Epithelial cell of prostate (primary cell): Measurements from ENCODE around the gene PKIB.
"Not testable (repeated sequence)": the region's sequence is repeated elsewhere in the genome, so short reads cannot be mapped to it uniquely, and the experiment has no call there.

Experiments used
- DNase-seq: peaks from one replicate; pipeline ENCODE4 v3.0.0-alpha.2; 2011; ENCODE audit warnings: low read depth, low spot score
- H3K27ac ChIP-seq: fragments of 450-650 bp; 2 replicates; pipeline ENCODE4 v1.5.1; 2017; ENCODE audit warnings: mild to moderate bottlenecking

PKIB gene

DNA sequence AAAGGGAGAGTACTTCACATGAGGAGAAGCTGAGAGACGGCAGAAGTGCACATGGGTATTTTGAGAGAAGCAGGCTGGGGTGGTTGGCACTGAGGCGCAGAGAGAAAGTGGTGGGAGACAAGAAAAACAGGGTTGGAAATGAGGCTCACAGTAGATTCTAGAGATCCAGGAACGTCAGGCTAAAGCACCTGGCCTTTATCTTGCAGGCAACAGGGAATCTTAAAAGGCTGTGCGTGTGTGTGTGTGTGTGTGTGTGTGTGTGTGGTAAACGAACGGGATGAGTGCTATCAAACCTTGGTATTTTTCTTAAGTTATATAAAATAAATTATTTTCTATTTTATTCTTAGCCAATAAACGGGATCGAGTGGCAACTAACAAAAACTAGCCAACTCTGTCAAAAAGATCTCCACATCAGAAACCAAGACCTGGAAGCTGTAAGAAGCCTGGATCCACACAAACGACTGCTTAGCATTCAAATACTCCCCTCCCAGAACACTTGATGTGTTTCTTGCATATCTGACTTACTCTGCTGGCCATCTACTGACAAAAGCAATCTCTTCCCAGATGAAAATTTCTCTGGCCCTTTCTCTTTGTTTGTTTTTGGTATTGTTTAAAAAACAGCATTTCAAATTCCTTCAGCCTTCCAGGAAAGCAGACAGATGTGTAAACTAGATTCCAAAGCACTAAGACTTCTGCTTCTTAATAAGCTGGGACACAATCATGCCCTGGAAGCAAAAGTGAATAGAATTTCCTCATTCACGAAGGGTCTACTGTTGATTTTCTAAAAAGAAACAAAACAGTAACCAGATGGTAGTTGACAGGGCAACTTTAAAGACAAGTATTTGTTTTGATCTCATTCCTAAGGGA is 124.6 kb downstream of the PKIB start:
- H3K27ac ChIP-seq = peak overlapping the region; percentile 78

DNA sequence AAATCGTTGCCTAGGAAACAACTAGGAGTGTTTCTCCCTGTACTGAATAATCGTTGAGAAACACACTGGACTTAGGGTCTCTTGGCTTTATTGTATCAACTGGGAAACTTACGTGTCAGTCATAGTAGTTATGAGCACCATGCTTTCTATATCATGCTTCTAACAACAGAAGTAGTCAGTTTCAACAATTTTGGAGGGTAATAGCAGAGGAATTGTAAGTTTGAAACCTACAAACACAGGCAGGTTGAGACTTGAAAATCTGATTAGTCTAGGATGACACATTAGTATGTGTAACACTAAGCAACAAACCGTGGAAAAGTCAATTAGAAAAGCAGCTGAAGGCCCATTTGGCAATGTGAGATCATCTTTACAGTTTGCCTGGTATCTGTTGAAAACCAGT is 125.4 kb downstream of the PKIB start:
- DNase-seq = peak; percentile 92
- peak overlapping the region; percentile 78 for H3K27ac ChIP-seq

More for the DNA sequence above, 124.6 kb downstream of the PKIB start:
- DNase-seq = no peak

DNA sequence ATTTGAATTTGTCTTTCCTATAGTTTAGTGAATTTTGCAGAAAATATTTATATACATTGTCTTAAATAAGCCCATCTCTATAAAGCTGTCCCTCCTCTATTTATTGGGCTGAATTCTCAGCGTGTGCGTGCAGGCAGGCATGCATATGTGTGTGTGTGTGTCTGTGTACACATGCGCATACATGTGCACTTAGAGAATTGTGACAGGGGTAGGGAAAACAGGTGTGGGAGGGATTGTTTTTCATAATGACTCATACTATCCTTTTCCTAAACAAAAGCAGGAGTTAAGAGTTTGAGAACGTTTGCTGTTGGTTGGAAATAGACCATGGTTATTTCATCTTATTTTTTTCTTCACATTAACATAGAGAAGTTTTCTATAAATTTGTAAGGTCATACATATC is 126.0 kb downstream of the PKIB start:
- H3K27ac ChIP-seq = peak overlapping the region; percentile 78

GRCh38 chr6:122736616-122737015 is 126.4 kb downstream of the PKIB start:
- DNase-seq = no peak
- peak overlapping the region; percentile 78 for H3K27ac ChIP-seq

More for the DNA sequence above, 126.0 kb downstream of the PKIB start:
- peak; percentile 73 for DNase-seq

DNA sequence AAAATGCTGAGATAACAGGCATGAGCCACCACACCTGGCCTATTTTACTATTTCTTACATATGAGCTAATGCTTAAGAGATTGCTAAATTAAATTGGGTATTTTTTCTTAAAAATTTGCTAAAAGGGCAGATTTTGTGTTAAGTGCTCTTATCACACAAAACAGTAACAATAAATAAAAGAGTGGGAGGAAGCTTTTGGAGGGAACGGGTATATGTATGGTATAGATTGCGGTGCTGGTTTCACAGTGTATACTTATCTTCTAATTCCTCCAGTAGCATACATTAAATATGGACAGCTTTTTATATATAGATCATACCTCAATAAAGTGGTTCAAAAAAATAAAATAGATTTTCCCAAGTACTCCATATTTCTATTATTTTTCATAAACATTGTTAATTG is 129.9 kb downstream of the PKIB start:
- H3K27ac ChIP-seq = no peak overlapping the region
- no peak for DNase-seq

DNA sequence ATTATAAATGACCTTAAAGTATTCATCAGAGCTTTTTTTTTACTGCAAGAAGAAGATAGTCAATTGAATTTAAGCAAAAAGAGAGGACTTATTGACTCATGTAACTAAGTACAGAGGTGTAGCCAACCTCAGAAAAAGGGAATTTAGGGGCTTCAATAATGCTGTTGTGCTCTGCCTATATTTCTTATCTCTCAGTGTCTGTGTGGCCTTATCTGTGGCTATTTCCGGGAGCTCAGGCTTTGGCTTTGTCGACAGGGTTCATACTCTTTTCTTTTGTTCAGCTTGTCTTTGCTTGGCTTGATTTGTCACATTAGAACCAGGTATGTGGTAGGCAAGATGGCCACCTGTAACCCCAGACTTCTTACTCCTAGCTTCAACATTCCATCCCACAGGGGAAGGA is 130.7 kb downstream of the PKIB start:
- no peak overlapping the region for H3K27ac ChIP-seq
- DNase-seq = no peak

DNA sequence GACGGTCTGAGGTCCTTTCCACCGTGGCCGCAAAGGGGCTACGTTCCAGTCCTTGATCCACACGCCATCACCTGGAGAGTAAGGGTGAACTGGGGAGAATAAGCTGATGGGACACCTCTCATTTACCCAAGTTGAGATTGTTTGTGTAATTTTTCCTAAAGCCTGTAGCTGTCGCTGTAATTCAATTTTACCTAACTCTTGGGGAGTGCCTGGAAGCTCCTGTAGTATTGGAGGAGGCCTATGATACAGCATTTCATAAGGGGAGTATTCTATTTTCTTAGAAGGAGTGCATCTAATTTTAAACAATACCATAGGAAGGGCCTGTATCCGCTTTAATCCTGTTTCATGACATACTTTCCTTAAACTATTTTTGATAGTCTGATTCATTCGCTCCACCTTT is 134.0 kb downstream of the PKIB start:
- not testable (repeated sequence) for DNase-seq, H3K27ac ChIP-seq

GRCh38 chr6:122744856-122745255 is 134.7 kb downstream of the PKIB start:
- not testable (repeated sequence) for H3K27ac ChIP-seq, DNase-seq

DNA sequence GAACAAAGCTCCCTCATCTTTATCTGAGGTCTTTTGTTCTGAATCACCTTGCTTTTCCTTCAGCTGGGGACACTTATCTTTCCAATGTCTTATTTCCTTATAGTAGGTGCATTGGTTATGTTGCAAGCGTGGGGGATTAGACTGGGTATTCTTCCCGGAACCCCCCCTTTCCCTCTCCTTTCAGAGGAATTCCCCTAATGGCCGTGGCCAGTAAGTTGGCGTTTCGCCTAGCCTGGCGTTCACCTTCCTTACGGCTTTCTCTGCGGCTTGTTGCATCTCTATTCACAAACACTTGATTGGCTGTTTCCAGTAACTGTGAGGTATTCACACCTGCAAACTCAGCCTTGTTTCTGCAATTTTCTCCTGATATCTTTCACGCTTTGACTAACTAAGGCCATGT is 136.5 kb downstream of the PKIB start:
- no peak for DNase-seq

GRCh38 chr6:122747573-122747972 is 137.4 kb downstream of the PKIB start:
- H3K27ac ChIP-seq = no peak overlapping the region
- no peak for DNase-seq

More for the DNA sequence above, 136.5 kb downstream of the PKIB start:
- no peak overlapping the region for H3K27ac ChIP-seq

- DNase-seq, H3K27ac ChIP-seq: not testable (repeated sequence)
These were observed 138.7 kb downstream of the PKIB start for GRCh38 chr6:122748945-122749344.

DNA sequence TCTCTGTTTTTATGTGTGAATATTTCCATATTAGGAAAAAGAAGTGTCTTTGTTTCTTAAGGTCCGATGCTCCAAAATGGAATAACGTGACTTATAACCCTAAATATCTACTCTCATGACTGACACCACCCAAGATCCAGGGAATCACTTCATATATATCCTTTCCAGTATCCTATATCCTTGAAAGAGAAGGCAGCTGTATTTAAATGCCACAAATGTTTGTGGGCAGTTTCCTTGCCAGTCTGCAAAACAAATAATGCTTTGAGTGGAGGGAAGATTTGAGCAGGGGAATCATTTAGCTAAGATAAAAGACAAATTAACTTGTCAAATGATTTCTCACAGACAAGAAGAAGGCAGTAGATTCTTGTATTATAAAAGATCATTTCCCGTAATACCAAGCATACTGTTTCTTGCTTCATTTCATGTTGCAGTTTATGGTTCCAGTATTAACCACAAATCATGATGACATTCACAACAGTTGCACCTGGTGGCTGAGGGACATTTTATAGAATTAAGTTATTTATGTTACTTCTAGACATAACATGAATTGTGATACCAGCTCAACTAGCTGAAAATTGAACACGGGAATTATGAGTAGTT is 139.3 kb downstream of the PKIB start:
- DNase-seq = no peak
- H3K27ac ChIP-seq = no peak overlapping the region

DNA sequence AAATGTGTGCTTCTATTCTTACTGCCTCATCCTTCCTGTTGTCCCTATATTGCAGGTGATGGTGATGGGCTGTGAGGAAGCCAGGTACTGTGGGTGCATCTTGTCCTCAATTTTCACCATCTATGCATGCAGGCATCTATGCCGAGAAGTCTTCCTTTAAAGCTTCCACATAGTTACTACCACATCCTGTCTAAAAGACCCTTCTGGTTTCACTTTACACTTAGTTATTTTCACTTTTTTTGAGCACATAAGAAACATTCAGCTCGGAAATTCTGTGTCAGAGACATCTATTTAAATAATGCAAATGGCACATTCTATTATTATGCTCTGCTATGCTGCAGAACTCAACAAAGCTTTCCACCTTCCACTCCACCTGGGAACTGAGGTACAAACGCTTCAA is 141.1 kb downstream of the PKIB start:
- H3K27ac ChIP-seq = no peak overlapping the region
- DNase-seq = no peak

GRCh38 chr6:122752459-122752858 is 142.3 kb downstream of the PKIB start:
- no peak for DNase-seq
- H3K27ac ChIP-seq = no peak overlapping the region

DNA sequence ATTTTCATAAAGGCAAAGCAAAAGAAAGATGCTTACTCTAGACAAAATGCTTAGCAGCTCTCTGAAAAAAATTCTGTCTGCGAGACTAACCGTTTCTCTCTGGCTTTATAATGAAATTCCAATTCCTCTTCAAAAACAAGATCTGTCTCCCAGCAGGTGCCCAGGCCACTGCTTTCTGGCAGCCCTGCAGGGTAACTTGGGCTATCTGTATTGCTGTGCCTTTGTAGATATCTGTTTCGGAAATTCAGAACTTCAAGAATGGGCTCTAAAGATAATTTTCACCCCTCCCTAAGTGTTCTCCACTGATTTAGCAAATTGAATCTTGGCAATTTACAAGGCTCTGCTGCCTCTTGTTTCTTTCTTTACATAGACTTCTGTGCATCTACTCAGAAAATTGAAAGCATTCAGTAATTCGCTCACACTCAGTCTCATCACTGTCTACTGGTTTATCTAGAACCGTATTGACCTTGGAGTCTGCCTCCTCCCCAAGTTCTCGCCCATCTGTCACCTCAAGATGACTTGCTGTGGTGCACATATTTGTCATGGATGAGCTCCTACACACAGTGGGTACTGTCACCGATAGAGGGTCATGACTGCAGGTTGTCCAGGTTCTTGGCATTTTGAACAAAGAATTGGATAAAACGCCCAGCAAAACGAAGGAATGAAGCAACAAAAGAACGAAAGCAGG is 142.9 kb downstream of the PKIB start:
- DNase-seq = no peak
- no peak overlapping the region for H3K27ac ChIP-seq

- DNase-seq = no peak
- no peak overlapping the region for H3K27ac ChIP-seq
These were observed 143.5 kb downstream of the PKIB start for GRCh38 chr6:122753688-122754056.

GRCh38 chr6:122754191-122754731 is 144.1 kb downstream of the PKIB start:
- no peak overlapping the region for H3K27ac ChIP-seq

DNA sequence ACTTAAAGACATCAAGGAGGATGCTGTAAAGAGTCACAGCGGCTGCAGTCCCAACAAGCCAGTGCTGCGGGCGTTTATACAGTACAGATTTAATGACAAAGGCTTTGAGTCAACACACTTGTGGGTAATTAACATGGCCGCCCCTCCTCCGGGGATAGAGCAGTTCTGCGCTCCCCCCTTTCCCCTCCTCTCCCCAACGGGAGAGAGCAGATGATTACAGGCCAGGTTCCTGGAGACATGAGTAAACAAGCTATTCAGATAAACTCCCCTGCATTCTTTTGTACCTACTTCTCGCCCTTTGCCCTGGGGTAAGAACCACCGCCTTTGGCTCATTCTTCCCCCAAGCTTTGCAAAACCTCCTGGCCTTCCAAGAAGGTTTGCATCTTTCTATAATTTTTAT is 145.7 kb downstream of the PKIB start:
- no peak overlapping the region for H3K27ac ChIP-seq
- no peak for DNase-seq

More at GRCh38 chr6:122754191-122754731, 144.1 kb downstream of the PKIB start:
- DNase-seq = no peak

- no peak for DNase-seq
- no peak overlapping the region for H3K27ac ChIP-seq
These were observed 148.7 kb downstream of the PKIB start for GRCh38 chr6:122758927-122759334.

- no peak overlapping the region for H3K27ac ChIP-seq
- no peak for DNase-seq
These were observed 150.1 kb downstream of the PKIB start for GRCh38 chr6:122760330-122760729.

- no peak overlapping the region for H3K27ac ChIP-seq
- DNase-seq = no peak
These were observed 156.1 kb downstream of the PKIB start for GRCh38 chr6:122766256-122766655.
